A549 treated with AZD9567 at 1 μM for 4 hours (cell line): Measurements from ENCODE around the gene FAT4. TPM values are rescaled to one million over a fixed set of nuclear protein-coding genes. Genes with fewer than 3 reads are reported as not detected.

Experiments
- total RNA-seq: library from RNA; stranded (reverse); fragments of 200-300 nt; extraction: Qiagen RNA extraction; gene quantifications from 5 replicates; pipeline ENCODE4 v1.2.3, GENCODE V29; 2022; ENCODE audit not compliant: insufficient read depth

The FAT4 gene, protein sequence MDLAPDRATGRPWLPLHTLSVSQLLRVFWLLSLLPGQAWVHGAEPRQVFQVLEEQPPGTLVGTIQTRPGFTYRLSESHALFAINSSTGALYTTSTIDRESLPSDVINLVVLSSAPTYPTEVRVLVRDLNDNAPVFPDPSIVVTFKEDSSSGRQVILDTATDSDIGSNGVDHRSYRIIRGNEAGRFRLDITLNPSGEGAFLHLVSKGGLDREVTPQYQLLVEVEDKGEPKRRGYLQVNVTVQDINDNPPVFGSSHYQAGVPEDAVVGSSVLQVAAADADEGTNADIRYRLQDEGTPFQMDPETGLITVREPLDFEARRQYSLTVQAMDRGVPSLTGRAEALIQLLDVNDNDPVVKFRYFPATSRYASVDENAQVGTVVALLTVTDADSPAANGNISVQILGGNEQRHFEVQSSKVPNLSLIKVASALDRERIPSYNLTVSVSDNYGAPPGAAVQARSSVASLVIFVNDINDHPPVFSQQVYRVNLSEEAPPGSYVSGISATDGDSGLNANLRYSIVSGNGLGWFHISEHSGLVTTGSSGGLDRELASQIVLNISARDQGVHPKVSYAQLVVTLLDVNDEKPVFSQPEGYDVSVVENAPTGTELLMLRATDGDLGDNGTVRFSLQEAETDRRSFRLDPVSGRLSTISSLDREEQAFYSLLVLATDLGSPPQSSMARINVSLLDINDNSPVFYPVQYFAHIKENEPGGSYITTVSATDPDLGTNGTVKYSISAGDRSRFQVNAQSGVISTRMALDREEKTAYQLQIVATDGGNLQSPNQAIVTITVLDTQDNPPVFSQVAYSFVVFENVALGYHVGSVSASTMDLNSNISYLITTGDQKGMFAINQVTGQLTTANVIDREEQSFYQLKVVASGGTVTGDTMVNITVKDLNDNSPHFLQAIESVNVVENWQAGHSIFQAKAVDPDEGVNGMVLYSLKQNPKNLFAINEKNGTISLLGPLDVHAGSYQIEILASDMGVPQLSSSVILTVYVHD (N-terminal part only)
- 1.5 to 3.8 TPM (median 1.9 TPM) in 5 replicates for total RNA-seq

DNA sequence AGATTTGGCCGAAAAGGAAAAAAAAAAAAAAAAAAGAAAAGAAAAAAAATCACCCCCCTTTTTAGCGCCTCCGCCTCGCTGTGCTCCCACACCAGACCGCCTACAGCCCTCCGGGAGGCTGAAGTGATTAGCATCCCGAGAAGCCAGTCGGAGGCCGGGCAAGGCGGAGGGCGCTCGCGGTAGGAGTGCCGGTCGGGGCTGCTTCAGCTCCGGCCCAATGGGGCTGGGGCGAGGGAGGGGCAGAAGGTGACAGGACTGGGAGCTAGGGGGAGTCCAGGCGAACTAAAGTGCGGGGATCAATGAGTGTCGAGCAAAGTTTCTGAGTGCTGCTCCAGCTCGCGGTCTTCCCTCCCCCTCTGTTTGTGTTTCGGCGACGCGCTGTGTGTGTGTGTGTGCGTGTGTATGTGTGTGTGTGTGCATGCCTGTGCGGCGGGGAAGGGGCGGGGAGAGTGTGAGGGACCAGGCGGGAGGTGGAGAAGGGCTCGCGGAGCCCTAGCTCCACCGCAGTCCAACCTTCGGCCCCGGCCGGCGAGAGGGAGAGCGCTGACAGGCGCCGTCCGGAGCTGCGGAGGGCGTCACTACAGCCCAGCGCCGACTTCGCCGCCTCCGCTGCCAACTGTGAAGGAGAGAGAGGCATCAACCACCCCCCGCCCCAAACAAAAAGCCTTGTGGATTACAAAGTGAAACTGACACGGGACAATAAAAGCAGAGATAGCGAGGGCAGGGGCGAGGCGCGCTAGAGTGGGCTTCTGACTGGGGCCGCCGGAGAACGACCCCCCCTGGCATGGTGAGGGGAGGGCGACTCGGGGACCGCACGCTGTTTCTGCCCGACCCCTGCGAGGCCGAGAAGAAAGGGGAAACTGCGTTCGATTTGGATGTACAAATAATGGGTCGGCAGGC, at the start of gene FAT4:
TSS of gene FAT4 (plus strand) at position 280 of the 900 bp plus-strand sequence. CDS start 1,457 bp downstream, outside the sequence.

